CD14-positive monocyte (primary cell): Measurements from ENCODE around the gene MT1B. TPM values are rescaled to one million over a fixed set of nuclear protein-coding genes. Genes with fewer than 3 reads are reported as not detected.

ENCODE experiments used
- DNase-seq, 3 donors: peaks; one replicate each; pipeline ENCODE4 v3.0.0-alpha.2; 2011 to 2022
- H2AFZ ChIP-seq: 2 replicates; pipeline ENCODE4 v1.6.0; 2012; ENCODE audit warnings: mild to moderate bottlenecking, low read depth, low read length, inconsistent platforms; ENCODE audit not compliant: insufficient read depth, poor library complexity, severe bottlenecking
- H3K27ac ChIP-seq, 2 donors: 1 replicate in 1 of 2; 2 replicates in 1 of 2; pipeline ENCODE4 v1.5.1; 2012 to 2013; ENCODE audit warnings: low read length in 2 of 2, control low read depth in 1 of 2, inconsistent platforms in 1 of 2, low read depth in 1 of 2, mild to moderate bottlenecking in 1 of 2
- H3K27me3 ChIP-seq, 2 donors: one replicate each; pipeline versions ENCODE4 v1.6.0 to v1.6.1; 2011 to 2013; ENCODE audit warnings: low read length in 2 of 2; ENCODE audit not compliant: control insufficient read depth in 2 of 2, insufficient read depth in 2 of 2
- H3K36me3 ChIP-seq, 2 donors: replicated peaks in 1 of 2; 1 replicate in 1 of 2; 2 replicates in 1 of 2; pipeline versions ENCODE4 v1.5.1 to v1.6.1; 2012 to 2013; ENCODE audit warnings: low read length in 2 of 2, control low read depth in 1 of 2, inconsistent platforms in 1 of 2, mild to moderate bottlenecking in 1 of 2; ENCODE audit not compliant: insufficient read depth in 2 of 2, control insufficient read depth in 1 of 2
- H3K4me1 ChIP-seq, 2 donors: 1 replicate in 1 of 2; 2 replicates in 1 of 2; pipeline versions ENCODE4 v1.5.1 to v1.6.1; 2012 to 2013; ENCODE audit warnings: low read length in 2 of 2, control low read depth in 1 of 2, inconsistent platforms in 1 of 2, mild to moderate bottlenecking in 1 of 2, moderate library complexity in 1 of 2; ENCODE audit not compliant: insufficient read depth in 2 of 2, control insufficient read depth in 1 of 2
- H3K4me2 ChIP-seq: replicated peaks from 2 replicates; pipeline ENCODE3; 2012; ENCODE audit warnings: low read length, moderate library complexity, mild to moderate bottlenecking; ENCODE audit not compliant: poor library complexity, severe bottlenecking; ENCODE audit errors: extremely low read depth
- H3K4me3 ChIP-seq, 3 experiments: fragments of 200-600 bp in 1 of 3; sonication (generic) in 1 of 3; replicated peaks in 1 of 3; 1 replicate in 2 of 3; 2 replicates in 1 of 3; pipeline ENCODE4 v1.5.1; 2011 to 2013; ENCODE audit warnings: low read length in 3 of 3, mild to moderate bottlenecking in 3 of 3, control low read depth in 2 of 3, low read depth in 2 of 3, inconsistent platforms in 1 of 3, moderate library complexity in 1 of 3
- H3K79me2 ChIP-seq: 2 replicates; pipeline ENCODE4 v1.6.0; 2012; ENCODE audit warnings: mild to moderate bottlenecking, control low read depth, inconsistent platforms, low read length, moderate library complexity; ENCODE audit not compliant: insufficient read depth
- H3K9ac ChIP-seq: 2 replicates; pipeline ENCODE4 v1.6.0; 2017; ENCODE audit warnings: low read length, mild to moderate bottlenecking; ENCODE audit not compliant: insufficient read depth, poor library complexity, severe bottlenecking
- H3K9me3 ChIP-seq, 2 donors: replicated peaks in 1 of 2; 1 replicate in 1 of 2; 2 replicates in 1 of 2; pipeline versions ENCODE4 v1.5.1 to v1.6.1; 2012 to 2013; ENCODE audit warnings: low read length in 2 of 2, control low read depth in 1 of 2; ENCODE audit not compliant: control insufficient read depth in 1 of 2, insufficient read depth in 1 of 2
- H4K20me1 ChIP-seq: 2 replicates; pipeline ENCODE4 v1.6.0; 2012; ENCODE audit warnings: mild to moderate bottlenecking, low read length, control low read depth, moderate library complexity; ENCODE audit not compliant: insufficient read depth
- H3K27ac Mint-ChIP-seq, 7 donors: one replicate each; pipeline ENCODE4 v1.8.0; 2020; ENCODE audit warnings: mild to moderate bottlenecking in 7 of 7, mixed read lengths in 7 of 7, moderate library complexity in 6 of 7, inconsistent platforms in 2 of 7
- H3K27me3 Mint-ChIP-seq, 3 donors: one replicate each; pipeline ENCODE4 v1.8.0; 2021 to 2022; ENCODE audit warnings: low read depth in 3 of 3, mild to moderate bottlenecking in 3 of 3, mixed read lengths in 3 of 3, moderate library complexity in 3 of 3, inconsistent platforms in 1 of 3
- H3K36me3 Mint-ChIP-seq, 2 donors: one replicate each; pipeline ENCODE4 v1.8.0; 2020; ENCODE audit warnings: mixed read lengths in 2 of 2, inconsistent platforms in 1 of 2, mild to moderate bottlenecking in 1 of 2
- H3K4me1 Mint-ChIP-seq: one replicate; pipeline ENCODE4 v1.8.0; 2020; ENCODE audit warnings: mild to moderate bottlenecking, mixed read lengths
- H3K4me3 Mint-ChIP-seq, 2 donors: one replicate each; pipeline ENCODE4 v1.8.0; 2020; ENCODE audit warnings: mild to moderate bottlenecking in 2 of 2, mixed read lengths in 2 of 2, moderate library complexity in 1 of 2
- H3K9me3 Mint-ChIP-seq, 7 donors: one replicate each; pipeline ENCODE4 v1.8.0; 2020 to 2022; ENCODE audit warnings: mixed read lengths in 7 of 7, mild to moderate bottlenecking in 6 of 7, moderate library complexity in 6 of 7, inconsistent platforms in 2 of 7
- CTCF ChIP-seq: fragments of 200-600 bp; IDR thresholded peaks from one replicate; pipeline ENCODE4 v1.8.0; 2022; ENCODE audit warnings: antibody characterized with exemption, mild to moderate bottlenecking
- WGBS: methylation state at CpG from one replicate; pipeline ENCODE4 v1.1.5; 2013; ENCODE audit warnings: missing lambda C conversion rate; ENCODE audit not compliant: insufficient coverage; 5-methylcytosine and 5-hydroxymethylcytosine counted together
- intact Hi-C, 2 donors: fragments of 100-400 bp; cut with micrococcal nuclease; formaldehyde crosslinking; loops; one replicate each; pipeline versions ENCODE4 v1.15.0 to v1.15.1; 2023
- polyA plus RNA-seq, 3 donors: library from polyadenylated mRNA; depleted of rRNA in 1 of 3; unstranded in 2 of 3; stranded (reverse) in 1 of 3; fragments of 300-500 nt in 2 of 3; fragments of >200 nt in 1 of 3; fragmentation: Illumina TruSeq in 2 of 3; gene quantifications; 1 replicate in 2 of 3; 2 replicates in 1 of 3; pipeline ENCODE4 v1.2.3, GENCODE V29; 2012 to 2021

The MT1B gene
- polyA plus RNA-seq, 3 donors: not detected

- no peaks in the 10 kb centered on the region for H3K36me3 ChIP-seq
- no peak overlapping the region for H3K4me2 ChIP-seq
- H3K9ac ChIP-seq: no peak overlapping the region
- peaks cover 20% of the 10 kb centered on the region for H3K4me1 Mint-ChIP-seq
- H3K27ac Mint-ChIP-seq: no peak overlapping the region
- peaks cover 0 to 27% of the 10 kb centered on the region in 2 donors for H3K9me3 ChIP-seq
- no peaks in the 10 kb centered on the region for H4K20me1 ChIP-seq
- peaks cover 0 to 8% (median 2%) of the 10 kb centered on the region in 7 donors for H3K9me3 Mint-ChIP-seq
- no peak overlapping the region for H3K27ac ChIP-seq
- intact Hi-C loops: no loop called here
- DNase-seq: no peak
- H3K4me3 Mint-ChIP-seq: peak overlapping the region in 1 of 2 donors; percentile 60
- 76% methylated on average over 2 of the region's 2 CpGs for WGBS
- no peak overlapping the region for H2AFZ ChIP-seq
- H3K27me3 Mint-ChIP-seq: peaks cover 87 to 99% (median 97%) of the 10 kb centered on the region in 3 donors
- no peak for TF ChIP-seq CTCF
- no peaks in the 10 kb centered on the region for H3K79me2 ChIP-seq
- H3K36me3 Mint-ChIP-seq: no peaks in the 10 kb centered on the region
- H3K4me1 ChIP-seq: peaks cover 10 to 15% of the 10 kb centered on the region in 2 donors
- peaks cover 84 to 100% of the 10 kb centered on the region in 2 donors for H3K27me3 ChIP-seq
- no peak overlapping the region for H3K4me3 ChIP-seq
Measured at GRCh38 chr16:56641166-56641565, 10.5 kb upstream of the MT1B start.

- H3K36me3 ChIP-seq: no peaks in the 10 kb centered on the region
- H3K27ac Mint-ChIP-seq: no peak overlapping the region
- H3K27me3 Mint-ChIP-seq: peaks cover 78 to 95% (median 92%) of the 10 kb centered on the region in 3 donors
- H2AFZ ChIP-seq: peak overlapping the region; percentile 45
- H3K9me3 ChIP-seq: peaks cover 0 to 20% of the 10 kb centered on the region in 2 donors
- peak overlapping the region; percentile 67 for H3K4me2 ChIP-seq
- peak; percentile 39 for TF ChIP-seq CTCF
- peaks cover 6 to 12% of the 10 kb centered on the region in 2 donors for H3K4me1 ChIP-seq
- H3K27me3 ChIP-seq: peaks cover 80 to 100% of the 10 kb centered on the region in 2 donors
- WGBS: 7% methylated on average over 42 of the region's 42 CpGs
- no peak overlapping the region for H3K9ac ChIP-seq
- peak overlapping the region in 1 of 3 experiments; percentile 54 for H3K4me3 ChIP-seq
- peak overlapping the region; percentile 37 to 83 for H3K4me3 Mint-ChIP-seq
- no peaks in the 10 kb centered on the region for H3K36me3 Mint-ChIP-seq
- H4K20me1 ChIP-seq: no peaks in the 10 kb centered on the region
- H3K27ac ChIP-seq: no peak overlapping the region
- no peaks in the 10 kb centered on the region for H3K79me2 ChIP-seq
- intact Hi-C loops: no loop called here
- peaks cover 14% of the 10 kb centered on the region for H3K4me1 Mint-ChIP-seq
- peak; percentile 54 to 56 (median 55) for DNase-seq
- H3K9me3 Mint-ChIP-seq: peaks cover 0 to 7% (median 0%) of the 10 kb centered on the region in 7 donors
Measured at GRCh38 chr16:56643080-56643778, 8.5 kb upstream of the MT1B start.
